Amniotic epithelial cell (primary cell): ENCODE results near the gene BRIX1.
"Not testable (repeated sequence)": the region's sequence is repeated elsewhere in the genome, so short reads cannot be mapped to it uniquely, and the experiment has no call there.

Experiments used
- DNase-seq: peaks from one replicate; pipeline ENCODE4 v3.0.0-alpha.2; 2010; ENCODE audit warnings: low read depth

Gene BRIX1

DNA sequence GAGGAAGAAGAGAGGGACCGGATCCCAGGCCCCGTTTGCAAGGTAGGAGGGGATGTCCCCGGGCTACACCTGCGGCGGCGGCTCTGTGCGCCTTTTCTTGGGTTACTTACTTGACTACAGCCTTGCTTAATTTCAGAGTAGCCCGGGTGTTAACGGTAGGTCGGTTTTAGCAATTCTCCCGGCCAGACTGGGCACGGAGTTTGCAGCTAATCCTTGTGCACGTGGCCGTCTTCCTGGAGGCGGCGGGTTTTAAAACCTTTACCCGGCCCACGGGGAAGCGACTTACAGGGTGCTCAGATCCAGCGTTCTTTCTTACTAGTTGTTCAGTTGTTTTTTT, 313 bp downstream of the BRIX1 start:
- DNase-seq = no peak

DNA sequence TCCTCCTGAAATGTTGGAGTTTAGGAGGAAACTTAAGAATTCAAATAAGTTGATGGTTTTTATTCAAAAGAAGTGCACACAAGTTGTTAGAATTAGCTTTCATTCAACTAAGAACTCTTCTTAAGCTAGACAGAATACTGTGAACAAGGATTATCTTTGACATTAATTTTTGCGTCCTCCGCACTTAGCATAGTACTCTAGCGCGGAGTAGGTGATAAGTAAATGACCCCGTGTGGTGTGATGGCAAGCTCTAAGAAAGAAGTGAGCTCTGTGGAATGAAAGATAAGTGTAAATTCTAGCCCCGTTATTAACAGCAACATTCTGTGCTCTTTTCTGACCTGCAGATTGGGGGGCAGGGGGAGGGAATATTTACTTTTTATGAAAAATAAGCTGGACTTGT, 1.0 kb downstream of the BRIX1 start:
- DNase-seq = no peak

DNA sequence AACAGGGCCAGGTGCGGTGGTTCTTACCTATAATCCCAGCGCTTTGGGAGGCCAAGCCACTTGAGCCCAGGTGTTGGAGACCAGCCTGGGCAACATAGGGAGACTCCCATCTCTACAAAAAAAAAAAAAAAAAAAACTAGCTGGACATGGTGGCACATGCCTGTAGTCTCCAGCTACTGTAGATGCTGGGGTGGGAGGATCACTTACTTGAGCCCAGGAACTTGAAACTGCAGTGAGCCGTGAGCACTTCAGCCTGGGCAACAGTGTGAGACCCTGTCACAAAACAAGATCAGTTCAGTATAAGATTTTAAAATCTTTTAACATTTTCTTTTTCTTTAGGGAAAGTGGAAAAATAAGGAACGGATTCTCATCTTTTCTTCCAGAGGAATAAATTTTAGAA, 2.5 kb downstream of the BRIX1 start:
- DNase-seq = no peak

DNA sequence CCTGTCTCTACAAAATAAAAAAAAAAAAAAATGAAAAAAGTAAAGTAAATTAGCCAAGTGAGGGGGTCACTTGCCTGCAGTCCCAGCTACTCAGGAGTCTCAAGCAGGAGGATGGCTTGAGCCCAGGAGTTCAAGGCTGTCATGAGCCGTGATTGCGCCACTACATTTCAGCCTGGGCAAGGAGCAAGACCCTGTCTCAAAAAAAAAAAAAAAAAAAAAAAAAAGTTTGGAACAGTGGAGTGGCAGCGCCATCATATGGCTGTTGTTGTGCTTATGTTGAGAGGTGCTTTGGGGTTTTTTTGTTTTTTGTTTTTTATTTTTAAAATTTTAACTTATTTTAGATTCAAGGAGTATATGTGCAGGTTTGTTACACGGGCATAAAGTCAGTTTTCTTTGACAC, 3.6 kb downstream of the BRIX1 start:
- DNase-seq = no peak

DNA sequence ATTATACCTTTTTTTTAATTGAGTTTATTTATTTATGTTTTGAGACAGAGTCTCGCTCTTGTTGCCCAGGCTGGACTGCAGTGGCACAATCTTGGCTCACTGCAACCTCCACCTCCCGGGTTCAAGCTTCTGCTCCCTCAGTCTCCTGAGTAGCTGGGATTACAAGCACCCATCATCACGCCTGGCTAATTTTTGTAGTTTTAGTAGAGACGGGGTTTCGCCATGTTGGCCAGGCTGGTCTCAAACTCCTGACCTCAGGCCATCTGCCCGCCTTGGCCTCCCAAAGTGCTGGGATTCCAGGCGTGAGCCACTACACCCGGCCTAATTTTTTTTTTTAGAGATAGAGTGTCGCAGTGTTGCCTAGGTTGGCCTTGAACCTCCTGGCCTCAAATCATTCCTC, 7.7 kb downstream of the BRIX1 start:
- not testable (repeated sequence) for DNase-seq

DNA sequence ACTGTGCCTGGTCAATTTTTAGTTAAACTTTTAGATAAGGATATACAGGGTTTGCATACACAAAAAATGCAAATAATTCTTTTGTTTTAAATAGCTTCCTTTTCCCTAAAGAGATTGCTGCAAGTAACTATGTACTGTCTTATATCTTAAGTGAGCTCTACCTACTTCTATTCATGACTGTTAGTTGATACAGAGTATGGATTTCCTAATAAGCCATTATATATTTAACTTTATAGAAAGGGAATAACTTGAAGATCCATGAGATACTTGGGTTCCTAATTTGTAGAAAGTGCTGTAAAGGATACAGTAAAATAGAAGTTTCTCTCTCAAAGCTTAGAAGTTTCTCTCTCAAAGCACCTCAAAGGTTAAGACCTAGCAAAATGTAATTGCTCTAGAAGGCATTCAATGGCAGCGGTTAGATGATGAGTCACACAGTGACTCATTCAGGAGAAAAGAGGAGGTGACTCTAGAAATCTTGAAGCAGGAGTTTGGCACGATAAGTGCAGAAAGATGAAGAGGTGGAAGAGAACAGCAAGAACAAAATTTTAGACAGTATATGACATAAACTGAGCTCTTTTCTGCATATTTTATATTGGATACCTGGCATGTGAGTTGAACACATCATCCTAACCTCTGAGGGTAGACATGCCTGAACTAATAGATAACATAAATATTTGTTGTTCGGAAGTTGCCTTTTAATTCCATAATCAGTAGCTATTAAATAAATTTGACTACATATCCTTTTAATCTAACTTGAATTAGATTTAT, 8.4 kb downstream of the BRIX1 start:
- peak; percentile 84 for DNase-seq

DNA sequence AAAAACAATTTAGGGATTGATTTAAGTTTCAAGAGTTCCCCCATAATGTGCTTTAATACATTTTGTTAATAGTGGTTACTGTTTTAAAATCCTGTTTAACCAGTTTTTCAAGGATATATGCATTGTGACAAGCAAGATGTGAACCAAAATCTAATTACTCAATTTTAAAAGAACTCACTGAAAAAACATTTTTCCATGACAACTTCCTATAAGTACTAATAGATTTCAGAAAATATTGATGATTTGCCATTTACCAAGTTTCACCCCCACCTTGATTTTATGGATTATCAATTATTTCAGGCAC, 8.9 kb downstream of the BRIX1 start:
- DNase-seq = no peak

DNA sequence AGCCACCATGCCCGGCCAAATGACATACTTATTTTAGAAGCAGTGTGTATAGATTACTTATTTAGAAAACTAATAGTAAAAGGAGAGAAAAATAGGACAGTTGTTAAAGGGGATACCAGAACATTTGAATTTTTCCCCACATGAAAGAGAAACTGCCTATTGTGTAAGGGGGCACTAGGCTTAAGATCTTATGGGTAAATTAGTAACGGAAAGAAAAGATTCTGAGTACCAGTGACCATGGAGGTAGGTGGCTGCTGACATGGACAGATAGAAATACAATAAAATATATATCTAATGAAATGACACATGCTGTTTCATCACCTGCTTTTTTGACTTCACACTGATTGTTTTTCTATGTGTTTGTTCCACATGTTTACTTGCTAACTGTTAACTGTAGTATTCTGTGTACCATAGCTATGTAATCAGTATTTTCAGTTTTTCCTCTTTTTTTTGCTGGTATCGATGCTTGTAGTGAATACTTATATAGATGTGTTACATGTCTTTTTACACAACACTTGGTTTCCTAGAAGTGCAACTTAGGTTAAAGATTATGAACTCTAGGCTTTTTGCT, 10.9 kb downstream of the BRIX1 start:
- no peak for DNase-seq

DNA sequence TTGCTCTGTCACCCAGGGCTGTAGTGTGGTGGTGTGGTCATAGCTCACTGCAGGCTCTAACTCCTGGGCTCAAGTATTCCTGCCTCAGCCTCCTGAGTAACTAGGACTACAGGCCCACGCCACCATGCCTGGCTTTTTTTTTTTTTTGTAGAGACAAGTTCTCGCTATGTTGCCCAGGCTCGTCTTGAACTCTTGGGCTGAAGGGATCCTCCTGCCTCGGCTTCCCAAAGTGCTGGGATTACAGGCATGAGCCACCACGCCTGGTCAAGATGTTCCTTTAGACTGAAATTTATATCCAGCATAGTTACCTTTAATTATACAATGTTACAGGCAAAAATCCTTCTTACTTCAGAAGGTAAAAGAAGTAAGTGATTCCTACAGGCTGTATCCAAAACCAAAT, 12.3 kb downstream of the BRIX1 start:
- DNase-seq = no peak

DNA sequence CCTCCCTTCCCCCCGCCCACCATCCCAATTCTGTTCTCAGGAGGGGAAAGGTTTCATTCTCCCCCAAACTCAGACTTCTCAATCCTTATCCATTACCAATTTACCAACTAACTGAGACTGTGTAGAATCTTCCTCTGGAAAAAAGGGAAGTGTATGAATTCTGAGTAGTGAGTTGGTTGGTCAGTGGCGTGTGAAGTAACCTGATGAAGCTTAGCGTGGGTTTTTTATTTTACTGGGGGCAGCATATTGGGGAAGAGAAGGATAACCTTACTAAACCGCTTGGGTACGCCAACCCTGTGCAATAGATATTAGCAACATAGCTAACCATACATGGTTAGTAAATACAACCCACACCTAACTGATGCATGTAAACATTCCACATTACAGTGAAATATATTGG, 12.8 kb downstream of the BRIX1 start:
- DNase-seq = no peak

DNA sequence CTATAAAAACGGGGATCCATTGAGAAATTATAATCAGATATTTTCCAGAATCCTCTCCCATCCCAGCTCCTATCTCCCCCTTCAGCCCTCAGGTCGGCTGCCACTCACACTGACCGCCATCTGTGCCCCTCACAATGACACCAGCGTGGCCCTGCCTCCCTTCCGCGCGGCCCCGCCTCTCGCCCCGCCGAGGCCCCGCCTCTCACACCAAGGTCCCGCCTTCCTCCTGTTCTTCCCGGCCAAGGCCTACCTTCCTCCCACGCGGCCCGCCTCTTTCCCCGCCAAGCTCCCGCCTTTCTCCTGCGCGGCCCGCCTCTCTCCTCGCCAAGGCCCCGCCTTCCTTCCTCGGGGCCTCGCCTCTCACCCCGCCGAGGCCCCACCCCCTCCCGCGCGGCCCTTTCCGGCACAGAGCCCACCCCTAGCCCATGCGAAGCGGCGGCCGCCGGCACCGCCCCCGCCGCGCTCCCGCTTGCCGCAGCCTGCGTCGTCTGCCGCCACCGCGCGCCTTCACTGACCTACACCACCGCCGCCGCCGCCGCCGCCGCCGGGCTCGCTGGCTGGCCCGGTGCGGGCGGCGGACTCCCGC, 13.7 kb downstream of the BRIX1 start, which contains the start of gene DNAJC21:
Gene DNAJC21, plus strand, starts transcription at position 426 of the 586 bp plus-strand sequence. CDS start 261 bp downstream, outside the sequence.
- peak; percentile 93 for DNase-seq

DNA sequence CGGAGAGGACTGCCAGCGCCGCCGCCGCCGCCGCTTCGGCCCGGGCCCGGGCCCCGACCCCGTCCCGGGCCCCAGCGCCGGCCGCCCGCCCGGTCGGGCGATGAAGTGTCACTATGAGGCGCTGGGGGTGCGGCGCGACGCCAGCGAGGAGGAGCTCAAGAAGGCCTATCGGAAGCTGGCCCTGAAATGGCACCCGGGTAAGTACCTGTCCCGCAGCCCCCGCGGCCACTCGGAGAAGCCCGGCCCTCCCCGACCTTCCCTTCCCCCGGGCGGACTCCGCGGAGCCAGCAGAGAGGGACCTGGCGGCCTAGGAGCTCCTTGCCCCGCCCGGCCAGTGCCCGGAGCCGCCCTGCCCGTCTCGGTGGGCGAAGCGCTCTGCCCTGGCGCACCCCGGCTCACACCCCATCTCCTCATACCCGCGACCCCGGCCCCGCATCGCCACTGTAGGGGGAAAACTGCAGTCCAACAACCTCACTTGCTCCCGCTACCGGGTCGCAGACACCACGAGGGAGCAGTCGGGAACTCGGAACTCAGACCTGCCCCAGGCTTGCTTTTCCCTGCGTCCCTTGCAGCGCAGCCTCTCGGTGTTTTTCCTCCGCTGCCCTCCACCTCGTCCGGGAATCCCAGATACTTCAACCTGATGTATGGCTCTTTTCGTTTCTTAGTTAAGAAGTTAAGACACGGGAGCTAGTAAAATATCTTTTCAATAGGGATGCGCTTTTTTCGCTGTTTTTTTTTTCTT, 14.4 kb downstream of the BRIX1 start:
- peak; percentile 56 for DNase-seq

DNA sequence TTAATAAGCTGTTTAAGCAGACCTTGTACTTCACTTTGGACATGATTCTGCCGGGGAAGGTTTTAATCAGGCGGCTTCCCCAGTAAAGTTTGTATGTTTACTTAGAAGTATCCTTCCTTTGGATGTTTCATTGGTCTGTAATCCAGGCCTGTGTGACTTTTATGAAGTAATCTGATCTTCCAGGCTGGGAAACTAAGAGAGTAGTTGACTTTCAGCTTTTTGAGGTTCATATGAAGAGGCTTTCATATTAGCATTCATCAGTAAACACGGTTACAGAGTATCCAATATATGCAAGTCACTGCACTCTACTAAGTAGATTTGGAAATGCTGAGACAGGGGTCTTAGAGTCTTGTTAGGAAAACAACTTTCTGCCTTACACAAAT, 14.9 kb downstream of the BRIX1 start:
- DNase-seq = peak; percentile 36

DNA sequence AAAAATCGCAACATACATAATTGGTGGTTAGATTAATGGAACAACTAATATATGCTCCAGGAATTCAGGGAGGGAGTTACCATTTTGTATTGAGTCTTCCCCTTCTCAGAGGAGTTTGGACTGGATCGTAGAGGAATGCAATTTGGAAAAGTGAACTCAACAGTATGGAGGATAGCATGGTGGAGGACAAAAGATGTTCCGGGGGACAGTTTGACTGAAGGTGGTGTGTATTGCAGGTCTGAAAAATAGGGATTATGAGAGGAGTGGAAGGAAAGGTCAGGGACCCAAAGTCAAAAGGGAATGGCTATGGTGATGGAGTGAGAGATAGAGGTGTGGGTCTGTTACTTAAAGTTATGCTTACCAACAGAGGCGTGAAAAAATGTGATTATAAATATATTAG, 15.4 kb downstream of the BRIX1 start:
- DNase-seq = no peak

DNA sequence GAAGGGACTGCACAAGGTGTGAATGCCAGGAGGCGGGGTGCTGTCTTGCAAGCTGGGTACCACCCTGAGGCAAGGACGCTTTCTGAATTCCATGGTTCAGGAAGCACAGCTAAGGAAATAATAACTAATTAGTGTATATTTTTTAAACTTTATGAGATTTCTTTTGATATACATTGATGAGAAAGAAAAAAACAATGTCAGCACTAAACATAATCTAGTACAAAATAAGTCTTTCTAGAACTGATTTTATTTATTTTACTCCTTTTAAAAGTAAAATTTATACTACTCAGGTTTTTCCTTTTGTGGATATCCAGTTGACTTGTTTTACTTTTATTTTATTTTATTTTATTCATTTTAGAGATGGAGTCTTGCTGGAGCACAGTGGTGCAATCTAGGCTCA, 17.4 kb downstream of the BRIX1 start:
- no peak for DNase-seq

DNA sequence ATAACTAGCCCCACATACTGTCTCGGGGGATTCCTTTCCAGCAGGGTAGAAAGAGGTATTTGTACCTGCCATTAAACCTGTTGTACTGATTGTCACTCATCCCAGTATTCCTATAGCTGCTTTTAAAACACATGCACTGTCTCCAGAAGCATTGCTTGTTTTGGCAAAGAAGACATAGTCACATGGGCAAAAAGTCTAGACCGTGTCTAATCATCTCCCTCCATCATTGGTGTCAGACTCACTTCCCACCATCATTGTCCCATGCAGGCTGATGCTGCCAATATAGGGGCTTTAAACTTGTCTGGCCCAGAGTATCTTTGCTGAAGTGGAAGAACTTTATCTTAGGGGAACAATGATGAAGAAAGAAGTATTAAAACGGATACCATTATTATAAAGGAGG, 26.4 kb downstream of the BRIX1 start:
- DNase-seq = no peak

DNA sequence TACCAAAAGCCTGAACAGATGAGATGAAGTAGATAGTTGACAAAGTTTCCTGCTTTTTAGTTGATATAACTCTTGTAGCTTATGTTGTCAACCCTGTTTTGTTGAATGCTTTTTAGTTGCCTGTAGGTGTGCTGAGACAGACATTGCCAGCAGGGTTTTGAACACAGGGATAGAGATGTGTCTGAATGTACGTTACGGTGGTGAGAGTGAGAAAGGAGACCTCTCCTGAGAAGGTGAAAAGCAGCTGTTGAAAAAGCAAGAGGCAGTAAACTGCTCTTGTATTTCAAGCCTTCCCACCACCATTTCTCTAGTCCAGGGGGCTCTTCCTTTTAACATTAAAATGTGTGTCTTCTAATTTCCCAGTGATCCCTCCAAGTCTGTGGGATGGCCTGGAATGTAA, 28.5 kb downstream of the BRIX1 start:
- DNase-seq = no peak

DNA sequence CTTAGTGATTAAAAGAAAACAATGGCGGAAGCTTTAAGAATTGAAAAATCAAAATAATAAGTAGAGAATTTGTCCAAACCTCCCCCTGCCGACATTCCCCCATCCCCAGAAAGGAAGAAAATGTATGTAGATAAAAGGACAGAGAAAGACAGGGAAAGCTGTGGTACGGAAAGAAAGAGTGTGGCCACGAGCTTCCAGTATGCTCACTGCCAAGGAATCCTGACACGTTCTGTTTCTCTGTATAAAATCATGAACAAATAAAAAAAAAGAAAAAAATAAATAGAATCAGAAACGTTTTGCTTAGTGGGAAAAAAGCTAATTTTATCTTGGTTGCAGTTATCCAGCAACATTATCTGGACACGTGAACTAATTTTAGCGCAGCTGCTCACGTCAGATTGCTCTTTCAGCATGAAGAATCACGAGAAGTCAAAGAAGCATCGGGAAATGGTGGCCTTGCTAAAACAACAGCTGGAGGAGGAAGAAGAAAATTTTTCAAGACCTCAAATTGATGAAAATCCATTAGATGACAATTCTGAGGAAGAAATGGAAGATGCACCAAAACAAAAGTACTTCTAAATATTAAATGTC, 29.0 kb downstream of the BRIX1 start:
- no peak for DNase-seq

DNA sequence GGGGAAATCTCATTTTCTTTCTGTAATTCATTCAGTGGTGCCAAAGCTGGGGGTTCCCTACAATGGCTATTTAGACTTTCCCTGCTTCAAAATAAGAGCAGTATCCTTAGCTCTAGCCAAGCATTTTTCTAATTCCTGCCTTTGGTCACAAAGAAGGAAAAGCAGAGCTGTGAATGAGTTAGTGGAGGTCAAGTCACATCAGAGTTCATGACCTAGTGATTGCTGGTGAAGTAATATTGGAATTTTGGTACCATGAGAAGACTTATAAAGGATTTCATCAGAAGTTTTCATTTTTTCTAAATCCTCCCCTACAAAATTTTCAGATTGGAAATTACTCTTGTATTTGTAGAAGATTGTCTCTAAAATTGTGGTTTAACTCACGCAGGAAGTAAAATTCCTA, 41.8 kb downstream of the BRIX1 start:
- peak; percentile 24 for DNase-seq

DNA sequence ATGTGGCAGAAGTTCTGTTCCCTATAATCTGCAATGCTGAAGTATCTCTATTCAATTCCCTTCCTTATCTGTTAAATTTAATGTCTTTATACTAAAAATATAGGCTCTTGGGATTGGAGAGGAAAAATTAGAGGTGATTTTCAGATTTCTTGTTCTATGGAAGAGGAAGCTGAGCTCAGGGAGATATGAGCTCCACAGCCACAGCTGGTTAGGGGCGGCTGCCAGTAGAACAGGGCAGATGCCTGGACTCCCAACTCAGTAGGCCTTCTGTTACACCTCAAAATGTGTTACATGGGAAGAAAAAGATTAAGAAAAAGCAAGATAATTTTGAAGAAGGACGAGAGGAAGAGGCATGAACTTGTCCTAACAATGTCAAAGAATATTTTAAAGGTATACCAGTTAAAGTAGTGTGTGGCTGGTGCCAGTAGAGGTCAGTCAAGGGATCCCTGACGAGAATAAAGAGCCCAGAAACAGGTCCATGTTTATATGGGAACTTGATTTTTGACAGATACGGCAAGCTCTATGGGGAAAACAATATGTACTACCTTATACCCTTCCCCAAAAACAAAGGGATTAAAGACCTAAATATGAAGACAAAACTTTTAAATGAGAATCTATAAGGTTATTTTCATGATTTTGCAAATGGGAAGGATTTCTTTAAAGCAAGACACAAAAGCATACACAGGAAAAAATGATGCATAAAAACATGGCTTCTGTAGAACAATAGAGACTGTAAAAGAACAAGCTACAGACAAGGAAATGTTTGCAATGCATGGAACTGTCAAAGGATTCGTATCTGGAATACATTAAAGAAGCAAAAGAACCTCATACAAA, 42.6 kb downstream of the BRIX1 start:
- DNase-seq = peak; percentile 37

DNA sequence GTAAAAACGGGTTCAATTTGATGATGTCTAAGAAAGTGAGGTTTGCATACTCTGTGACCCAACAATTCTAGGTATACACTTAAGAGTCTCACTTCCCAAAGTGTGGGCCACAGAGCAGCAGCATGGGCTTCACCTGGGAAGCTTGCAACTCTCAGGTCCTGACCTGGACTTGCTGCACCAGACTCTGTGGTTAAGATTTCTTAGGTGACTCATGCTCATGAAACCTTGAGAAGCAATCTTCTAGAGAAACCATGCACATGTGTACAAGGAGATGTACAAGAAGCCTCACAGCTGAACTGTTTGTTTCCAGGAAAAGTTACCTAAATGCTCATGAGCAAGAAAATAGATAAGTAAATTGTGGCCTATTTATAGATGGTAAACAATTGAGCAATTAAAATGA, 43.8 kb downstream of the BRIX1 start:
- peak; percentile 94 for DNase-seq

DNA sequence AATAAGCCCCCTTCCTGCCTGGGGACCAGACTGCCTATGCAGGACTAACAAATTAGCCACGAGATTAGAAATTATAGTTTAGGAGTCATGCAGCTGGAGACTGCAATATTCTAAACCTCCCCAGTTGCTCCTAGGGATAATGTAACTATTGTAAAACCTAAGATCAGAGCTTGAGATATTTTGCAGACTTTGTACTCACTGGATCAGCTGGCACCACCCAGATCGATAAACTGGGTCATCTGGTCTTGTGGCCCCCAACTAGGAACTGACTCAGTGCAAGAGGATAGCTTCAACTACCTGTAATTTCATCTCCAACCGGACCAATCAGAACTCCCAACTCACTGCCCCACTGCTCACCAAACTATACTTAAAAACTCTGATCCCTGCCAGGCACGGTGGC, 52.0 kb downstream of the BRIX1 start:
- no peak for DNase-seq
